Activated CD4-positive, alpha-beta T cell treated with anti-CD3 and anti-CD28 coated beads for 24 hours (primary cell): ENCODE results near the gene LOXL4.

Experiments used
- DNase-seq, 2 donors: peaks; one replicate each; pipeline ENCODE4 v3.0.0-alpha.2; 2020; ENCODE audit warnings: low read depth in 2 of 2

LOXL4 gene

DNA sequence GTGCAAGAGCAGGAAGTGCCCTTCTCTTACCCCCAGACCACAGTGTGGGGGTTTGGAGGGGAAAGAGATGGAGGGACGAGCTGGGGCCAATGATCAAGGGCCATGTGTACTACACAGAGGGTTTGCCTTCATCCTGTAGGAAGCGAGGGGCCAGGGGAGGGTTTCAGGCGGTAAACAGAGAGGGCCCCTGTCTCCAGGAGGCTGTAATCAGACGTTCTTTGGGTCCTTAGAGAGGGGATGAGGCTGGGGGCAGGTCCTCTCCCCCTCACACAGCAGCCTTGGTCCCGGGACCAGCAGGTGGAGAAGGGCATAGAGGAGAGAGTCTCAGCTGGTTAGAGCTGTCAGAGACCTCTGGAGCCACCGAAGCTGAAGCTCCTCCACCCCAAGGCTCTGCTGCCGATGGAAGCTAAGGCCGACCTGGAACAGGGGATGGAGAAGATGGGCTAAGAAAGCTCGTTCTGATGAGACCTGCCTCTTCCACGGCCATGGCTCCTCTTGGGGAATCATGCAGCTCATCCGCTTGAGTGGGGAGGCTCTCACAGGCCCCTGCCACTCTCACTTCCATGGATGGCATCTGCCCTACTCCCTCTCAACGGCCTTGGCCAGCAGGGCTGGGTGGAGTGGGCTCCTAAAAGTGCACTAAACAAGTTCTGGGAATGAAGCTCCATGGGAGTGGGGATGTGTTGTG, 3.5 kb downstream of the LOXL4 start:
- no peak for DNase-seq

DNA sequence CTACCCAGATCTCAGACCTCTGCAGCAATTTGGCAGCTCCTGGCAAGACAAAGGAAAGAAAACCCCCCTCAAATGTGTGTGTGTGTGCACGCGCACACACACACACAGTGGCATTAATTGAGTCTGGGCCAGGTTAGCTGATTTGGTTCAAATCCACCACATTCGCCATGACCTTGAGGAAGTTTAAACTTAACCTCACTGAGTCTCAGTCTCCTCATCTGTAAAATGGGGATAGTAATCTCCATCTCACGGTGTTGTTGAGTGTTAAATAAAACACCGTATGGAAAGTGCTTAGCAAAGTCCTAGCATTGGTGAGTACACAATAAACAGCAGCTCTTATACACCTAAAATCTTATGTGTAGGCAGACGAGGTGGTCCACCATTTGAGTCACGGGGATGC, 4.9 kb downstream of the LOXL4 start:
- no peak for DNase-seq

DNA sequence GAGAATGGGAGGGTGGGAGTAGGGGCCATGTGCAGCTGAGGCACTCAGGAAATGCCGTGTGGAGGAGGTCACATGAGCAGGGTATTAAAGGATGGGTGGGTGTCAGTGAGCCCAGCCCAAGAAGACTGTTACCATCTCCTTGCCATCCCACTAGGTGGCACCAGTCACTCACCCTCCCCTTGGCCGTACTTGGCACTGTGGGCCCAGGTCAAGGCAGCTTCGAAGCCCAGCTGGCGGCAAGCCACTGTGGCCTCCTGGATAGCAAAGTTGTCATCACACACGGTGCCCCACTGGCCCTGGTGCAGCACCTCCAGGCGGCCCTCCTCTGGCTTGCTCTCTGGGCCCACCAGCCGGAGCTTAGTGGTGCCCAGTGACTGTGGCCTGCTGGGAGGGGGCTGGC, 5.4 kb downstream of the LOXL4 start:
- no peak for DNase-seq

DNA sequence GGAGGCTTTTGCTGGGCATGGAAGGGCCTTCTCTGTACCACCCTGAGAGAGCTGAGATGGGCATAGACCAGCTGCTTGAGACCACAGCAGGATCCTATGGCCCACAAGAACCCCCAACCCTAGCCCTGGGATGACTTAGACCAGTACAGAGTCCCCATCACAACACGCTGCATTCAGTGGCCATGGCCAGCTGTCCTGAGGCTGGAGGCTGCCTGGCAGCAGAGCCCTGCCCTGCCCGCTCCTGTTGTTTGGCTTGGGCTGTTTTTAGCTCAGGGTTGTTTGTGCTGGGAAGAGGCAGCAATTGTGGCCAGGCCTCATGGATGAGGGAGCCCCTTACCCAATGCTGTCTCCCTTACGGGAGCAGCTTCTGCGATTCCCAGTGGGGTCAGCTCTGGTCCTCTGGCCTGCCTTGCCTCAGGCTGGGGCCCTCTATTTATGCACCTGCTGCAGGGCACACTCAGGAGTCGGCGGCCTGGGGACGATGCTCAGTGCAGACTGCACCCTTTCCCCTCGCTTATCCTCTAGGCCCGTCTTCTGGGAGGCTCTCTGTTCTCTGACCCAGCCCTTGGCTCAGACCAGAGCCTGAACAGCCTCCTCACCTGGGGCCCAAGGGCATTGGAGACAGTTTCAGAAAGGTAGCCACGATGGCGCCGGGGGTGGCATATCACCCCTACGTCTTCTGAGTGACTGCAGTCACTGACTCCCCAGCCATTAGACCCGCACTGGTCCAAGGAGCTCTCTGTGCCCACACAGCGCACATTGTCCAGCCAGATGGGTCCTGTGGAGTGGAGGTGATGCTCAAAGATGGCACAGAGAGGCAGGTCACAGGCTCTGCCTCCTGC, 6.3 kb downstream of the LOXL4 start:
- DNase-seq, result no peak

GRCh38 chr10:98260752-98261151, 7.2 kb downstream of the LOXL4 start:
- DNase-seq, result no peak

DNA sequence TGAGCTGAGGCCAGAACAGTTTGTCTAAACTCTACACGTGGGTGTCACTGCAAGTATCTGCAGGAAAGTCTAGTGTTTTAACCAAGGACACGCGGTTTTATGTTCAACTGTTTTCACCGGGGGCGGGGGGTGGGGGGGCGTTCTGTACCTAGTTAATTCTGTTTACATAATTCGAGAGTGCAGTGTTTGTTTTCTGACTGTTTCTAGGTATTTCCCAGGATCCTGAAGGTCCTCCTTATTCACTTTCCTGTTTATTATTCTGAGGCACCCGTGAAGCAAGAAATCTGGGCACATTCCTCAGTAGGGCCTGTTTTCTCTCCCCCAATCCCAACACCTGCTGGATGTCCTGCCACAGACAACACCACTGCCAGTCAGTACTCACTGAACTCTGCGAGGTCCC, 7.6 kb downstream of the LOXL4 start:
- DNase-seq, result no peak

DNA sequence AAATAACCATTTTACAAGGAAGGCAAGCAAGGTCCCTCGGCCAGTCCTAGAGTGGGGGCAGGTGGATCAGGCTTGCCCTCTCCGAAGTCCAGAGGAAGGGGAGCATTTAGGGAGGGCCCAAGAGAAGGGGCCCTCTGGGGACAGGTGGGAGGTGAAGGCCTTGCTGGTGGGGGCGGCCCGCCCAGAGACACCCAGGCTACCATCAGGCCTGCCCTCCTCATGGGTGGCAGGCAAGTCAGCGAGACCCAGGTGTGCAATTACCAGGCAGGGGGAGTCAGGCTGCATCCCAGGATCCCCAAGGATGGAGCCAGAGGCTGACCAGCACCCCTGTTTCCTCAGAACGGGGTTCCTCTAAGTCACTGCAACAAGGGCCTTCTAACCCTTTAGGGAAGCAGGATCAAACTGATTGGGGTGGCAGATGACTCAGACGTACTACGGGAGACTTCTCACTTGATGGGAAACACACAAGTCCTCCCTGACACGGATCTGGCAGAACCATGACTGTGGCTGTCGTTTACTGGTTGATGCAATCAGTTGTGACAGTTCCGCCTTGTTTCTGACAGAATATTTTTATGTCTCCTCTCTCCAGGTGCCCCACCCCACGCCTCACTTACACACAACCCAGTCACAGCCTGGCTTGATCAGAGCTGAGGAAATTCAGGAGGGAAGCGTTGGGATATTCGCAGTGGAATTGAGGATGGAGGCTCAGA, 8.2 kb downstream of the LOXL4 start:
- no peak for DNase-seq

- no peak for DNase-seq
These were observed 9.1 kb downstream of the LOXL4 start for GRCh38 chr10:98258683-98259454.

- no peak for DNase-seq
These were observed 10.0 kb downstream of the LOXL4 start for GRCh38 chr10:98257961-98258360.

DNA sequence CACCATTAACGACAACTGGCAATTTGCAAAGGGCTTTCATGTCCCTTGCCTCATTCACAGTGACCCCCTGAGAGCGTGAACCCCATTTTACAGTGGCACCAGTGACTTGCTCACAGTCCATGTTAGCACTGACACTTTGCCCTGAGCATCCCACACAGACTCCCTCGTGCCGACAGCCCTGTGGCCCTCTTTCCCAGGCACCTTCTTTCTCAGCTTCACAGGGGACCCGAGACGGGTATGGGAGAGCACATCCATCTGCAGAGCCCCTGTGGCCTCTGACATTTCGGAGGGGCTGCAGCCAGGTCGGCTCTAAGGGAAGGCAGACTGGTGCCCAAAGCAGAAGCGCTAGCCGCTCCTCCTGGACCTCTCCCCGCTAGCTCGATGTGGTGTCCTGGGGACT, 10.8 kb downstream of the LOXL4 start:
- no peak for DNase-seq

GRCh38 chr10:98256692-98257091, 11.3 kb downstream of the LOXL4 start:
- DNase-seq, result no peak

- DNase-seq, result no peak
These were observed 12.7 kb downstream of the LOXL4 start for GRCh38 chr10:98255146-98255877.

DNA sequence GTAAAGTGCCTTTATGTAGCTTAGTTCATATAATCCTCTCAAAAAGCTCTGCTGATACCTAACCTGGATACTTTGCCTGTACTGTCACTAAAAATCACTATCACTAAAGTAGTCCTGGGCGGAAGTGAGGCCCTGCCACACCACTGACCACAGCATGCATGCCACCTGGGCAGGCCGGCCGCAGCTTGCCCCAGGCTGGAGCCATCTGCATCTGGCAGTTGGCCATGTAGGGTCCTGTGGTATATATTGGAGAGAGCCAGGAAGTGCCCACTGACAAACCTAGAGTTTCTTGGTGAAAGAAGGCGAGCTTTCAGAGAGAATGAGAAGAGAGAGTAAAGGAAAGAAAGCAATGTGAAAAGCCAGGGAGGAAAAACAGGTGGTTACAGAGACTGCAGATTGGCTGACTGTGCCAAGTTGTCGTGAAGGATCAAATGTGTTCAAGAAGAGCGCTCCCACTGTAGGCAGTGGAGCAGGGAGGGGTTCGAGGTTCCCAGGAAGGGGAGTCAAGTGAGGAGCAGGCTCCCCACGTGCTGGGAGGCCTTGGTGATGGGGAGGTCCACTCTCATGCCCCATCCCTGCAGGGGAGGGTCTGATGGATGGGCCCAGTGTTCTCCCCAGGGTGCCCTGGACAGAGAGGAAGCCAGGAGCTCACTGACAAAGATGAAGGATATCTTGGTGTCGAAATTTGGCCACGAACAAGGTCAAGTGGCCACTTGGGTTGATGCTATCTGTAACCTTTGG, 13.6 kb downstream of the LOXL4 start:
- no peak for DNase-seq

GRCh38 chr10:98253499-98253898, 14.5 kb downstream of the LOXL4 start:
- no peak for DNase-seq

DNA sequence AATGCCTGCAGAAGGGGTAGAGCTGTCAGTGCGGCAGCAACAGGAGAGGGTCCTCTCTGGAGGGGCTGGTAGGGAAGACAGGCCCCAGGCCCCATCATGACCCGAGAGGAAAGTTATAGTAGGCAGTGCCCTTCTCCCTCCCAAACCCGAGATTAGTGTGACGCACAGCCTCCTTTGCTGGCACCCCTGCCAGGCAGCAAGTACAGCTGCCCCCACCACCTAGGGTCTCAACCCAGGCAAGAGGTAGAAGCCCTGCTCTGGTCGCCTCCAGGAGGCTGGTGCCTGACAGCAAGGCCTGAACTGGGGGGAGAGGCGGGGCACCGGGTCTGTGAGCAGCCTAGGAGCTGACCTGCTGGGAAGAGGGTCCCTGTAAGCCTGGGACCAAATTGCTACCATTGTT, 15.5 kb downstream of the LOXL4 start:
- DNase-seq, result no peak

- no peak for DNase-seq
These were observed 16.6 kb downstream of the LOXL4 start for GRCh38 chr10:98251399-98251798.

DNA sequence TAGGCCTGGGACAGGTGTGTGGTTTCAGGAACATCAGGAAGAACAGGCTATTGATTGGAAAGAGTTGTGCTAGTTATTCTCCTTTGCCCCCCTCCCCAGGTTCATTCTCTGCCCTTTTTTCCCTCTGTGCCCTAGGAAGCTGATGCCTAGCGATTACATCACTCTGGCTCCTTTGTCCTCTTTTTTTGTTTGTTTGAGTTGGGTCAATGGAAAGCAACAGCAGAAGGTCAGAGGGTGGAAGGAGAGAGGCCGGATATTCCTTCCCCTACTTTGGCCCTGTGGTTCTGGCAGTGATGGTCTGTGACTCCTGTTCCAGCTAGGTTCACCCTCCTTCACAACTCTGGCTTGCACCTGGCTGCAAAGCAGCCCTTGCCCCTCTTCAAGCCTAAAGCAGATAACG, 18.9 kb downstream of the LOXL4 start:
- no peak for DNase-seq

DNA sequence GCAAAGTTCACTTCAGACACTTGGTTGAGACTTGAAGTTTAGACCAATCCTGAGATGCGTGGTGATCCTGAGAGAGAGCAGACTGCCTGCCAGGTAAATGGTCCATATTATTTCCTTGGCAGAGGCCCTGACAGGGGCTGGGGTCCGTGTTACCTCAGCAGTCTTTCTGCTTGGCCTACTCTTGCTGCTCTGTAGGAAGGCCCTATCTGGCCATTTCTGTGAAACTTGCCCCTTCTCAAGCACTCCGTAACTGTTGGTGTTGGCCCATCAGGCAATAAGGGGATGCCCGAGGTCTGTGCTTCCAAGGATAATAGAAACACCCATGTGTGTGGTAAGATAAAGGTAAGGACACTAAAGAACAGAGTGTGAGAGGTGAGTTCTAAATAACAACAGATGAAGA, 20.0 kb downstream of the LOXL4 start:
- DNase-seq, result no peak

- no peak for DNase-seq
These were observed 20.8 kb downstream of the LOXL4 start for GRCh38 chr10:98246911-98247805.

DNA sequence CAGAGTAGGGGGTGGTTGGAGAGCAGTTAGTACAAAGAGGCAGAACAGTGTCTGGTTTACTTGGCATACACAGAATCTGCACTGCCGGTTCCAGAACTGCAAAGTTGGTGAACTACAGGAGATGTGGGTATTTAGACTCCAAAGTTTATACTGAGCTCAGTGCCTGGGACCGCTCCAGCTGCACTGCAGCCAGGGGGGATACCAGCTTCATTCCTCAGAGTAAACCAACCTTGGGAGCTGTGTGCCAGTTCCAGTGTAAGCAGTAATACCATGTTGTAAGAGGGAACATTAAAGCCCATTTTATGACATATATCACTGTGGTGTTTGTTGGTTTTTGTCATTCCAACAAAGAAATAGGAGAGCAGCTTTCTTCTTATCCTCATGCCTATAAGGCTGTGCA, 23.4 kb downstream of the LOXL4 start:
- DNase-seq, result no peak
